GM23248 (cell line): ENCODE data around the gene IGFBP4. TPM values are rescaled to one million over a fixed set of nuclear protein-coding genes. Genes with fewer than 3 reads are reported as not detected.

Experiments used
- DNase-seq: peaks from one replicate; pipeline ENCODE4 v3.0.0-alpha.2; 2015
- H2AFZ ChIP-seq: fragments of 200-600 bp; sonication (generic); 2 replicates; pipeline ENCODE4 v1.6.1; 2016; ENCODE audit warnings: antibody characterized with exemption
- H3F3A ChIP-seq: fragments of 200-600 bp; sonication (generic); 2 replicates; pipeline ENCODE4 v1.6.1; 2016; ENCODE audit warnings: mild to moderate bottlenecking, antibody characterized with exemption, mixed run types; ENCODE audit not compliant: insufficient read depth
- H3K27ac ChIP-seq: fragments of 200-600 bp; sonication (generic); 2 replicates; pipeline ENCODE4 v1.5.1; 2016; ENCODE audit warnings: mild to moderate bottlenecking
- H3K27me3 ChIP-seq: fragments of 200-600 bp; sonication (generic); replicated peaks from 2 replicates; pipeline ENCODE4 v1.6.1; 2016; ENCODE audit warnings: mild to moderate bottlenecking; ENCODE audit not compliant: insufficient read depth
- H3K36me3 ChIP-seq: fragments of 200-600 bp; sonication (generic); 2 replicates; pipeline ENCODE4 v1.6.1; 2016; ENCODE audit warnings: low read depth, mild to moderate bottlenecking
- H3K4me1 ChIP-seq: fragments of 200-600 bp; sonication (generic); 2 replicates; pipeline ENCODE4 v1.6.1; 2016; ENCODE audit warnings: mild to moderate bottlenecking; ENCODE audit not compliant: insufficient read depth
- H3K4me2 ChIP-seq: fragments of 200-600 bp; sonication (generic); one replicate; pipeline ENCODE4 v1.6.1; 2016; ENCODE audit warnings: mild to moderate bottlenecking; ENCODE audit not compliant: unreplicated experiment
- H3K4me3 ChIP-seq: fragments of 200-600 bp; sonication (generic); 2 replicates; pipeline ENCODE4 v1.5.1; 2016; ENCODE audit warnings: mild to moderate bottlenecking
- H3K79me2 ChIP-seq: fragments of 200-600 bp; sonication (generic); 2 replicates; pipeline ENCODE4 v1.6.1; 2016; ENCODE audit warnings: mild to moderate bottlenecking; ENCODE audit not compliant: insufficient read depth
- H3K9ac ChIP-seq: fragments of 200-600 bp; sonication (generic); 2 replicates; pipeline ENCODE4 v1.6.1; 2016; ENCODE audit warnings: mild to moderate bottlenecking
- H3K9me2 ChIP-seq: fragments of 200-600 bp; sonication (generic); 2 replicates; pipeline ENCODE4 v1.6.1; 2016; ENCODE audit warnings: mixed run types, mild to moderate bottlenecking, moderate library complexity; ENCODE audit not compliant: insufficient read depth
- H3K9me3 ChIP-seq: fragments of 200-600 bp; sonication (generic); one replicate; pipeline ENCODE4 v1.6.1; 2017; ENCODE audit warnings: low read depth
- H4K20me1 ChIP-seq: fragments of 200-600 bp; sonication (generic); 2 replicates; pipeline ENCODE4 v1.6.0; 2016; ENCODE audit not compliant: insufficient read depth
- EZH2 ChIP-seq: fragments of 200-600 bp; sonication (generic); IDR thresholded peaks from 2 replicates; pipeline ENCODE4 v1.6.1; 2018; ENCODE audit warnings: antibody characterized with exemption, mild to moderate bottlenecking; ENCODE audit not compliant: insufficient read depth, poor library complexity, severe bottlenecking
- EZH2phosphoT487 ChIP-seq: fragments of 200-600 bp; sonication (generic); IDR thresholded peaks from 2 replicates; pipeline ENCODE4 v1.6.1; 2018; ENCODE audit warnings: antibody characterized with exemption, moderate library complexity, mild to moderate bottlenecking, low read depth; ENCODE audit not compliant: insufficient read depth
- WGBS, 2 experiments: methylation state at CpG; one replicate each; pipeline ENCODE4 v1.1.6; 2015 to 2017; ENCODE audit warnings: low lambda C conversion rate in 2 of 2, low coverage in 1 of 2; ENCODE audit errors: missing lambda C conversion rate in 2 of 2; 5-methylcytosine and 5-hydroxymethylcytosine counted together
- in situ Hi-C: fragments of 300-500 bp; cut with MboI; formaldehyde crosslinking; loops from 2 replicates; pipeline ENCODE4 v1.15.0; 2020
- polyA plus RNA-seq: library from polyadenylated mRNA; unstranded; fragments of >200 nt; fragmentation: Nextera tagmentation; extraction: Ambion mirVana; gene quantifications from 2 replicates; pipeline ENCODE4 v1.2.1, GENCODE V29; 2016
- total RNA-seq: library from RNA; depleted of rRNA; stranded (reverse); fragments of >200 nt; shearing (Covaris generic); gene quantifications from 2 replicates; pipeline ENCODE4 v1.2.3, GENCODE V29; 2014

IGFBP4 gene
- total and polyA plus RNA-seq, 2 experiments from 2014 or later, result 408 to 1,209 TPM

DNA sequence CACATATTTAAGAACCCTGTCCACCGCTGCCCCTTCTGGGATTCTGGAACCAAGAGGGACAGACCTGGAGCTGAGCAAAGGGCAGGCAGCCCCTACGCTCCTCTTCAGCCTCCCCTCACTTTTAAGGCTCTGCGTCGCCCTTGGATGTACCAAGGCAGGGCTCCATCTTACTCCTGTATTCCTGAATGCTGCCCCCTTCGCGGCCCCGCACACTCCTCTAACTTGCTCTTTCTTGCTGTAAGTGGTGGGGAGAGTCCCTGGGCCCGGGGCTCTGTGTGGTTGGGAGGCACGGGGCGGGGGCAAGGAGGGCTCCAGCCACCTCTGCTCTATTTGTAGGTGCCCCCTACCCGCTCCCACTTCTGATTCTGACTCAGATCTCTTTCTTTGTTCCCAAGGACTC, 56.9 kb downstream of the IGFBP4 start:
- Histone ChIP-seq H3K9ac (peak overlapping the region; percentile 35; the same call in 1 of the 2 replicates), H3K4me1 (peaks cover 28% of the 10 kb centered on the region), H3F3A (peaks cover 14% of the 10 kb centered on the region), H3K27ac (peak overlapping the region; percentile 47), H3K79me2 (no peaks in the 10 kb centered on the region), H3K27me3 (no peaks in the 10 kb centered on the region), H3K36me3 (no peaks in the 10 kb centered on the region), H3K4me2 (peak overlapping the region; percentile 40), H3K9me2 (no peaks in the 10 kb centered on the region), H3K4me3 (no peak overlapping the region), H4K20me1 (no peaks in the 10 kb centered on the region), H3K9me3 (no peaks in the 10 kb centered on the region), H2AFZ (no peak overlapping the region)
- no peak for DNase-seq
- WGBS, 2 experiments, result 94 to 95% methylated on average over 11 of the region's 11 CpGs
- no peak for TF ChIP-seq EZH2
- no peak for TF ChIP-seq EZH2phosphoT487
- in situ Hi-C loops, result no loop called here

DNA sequence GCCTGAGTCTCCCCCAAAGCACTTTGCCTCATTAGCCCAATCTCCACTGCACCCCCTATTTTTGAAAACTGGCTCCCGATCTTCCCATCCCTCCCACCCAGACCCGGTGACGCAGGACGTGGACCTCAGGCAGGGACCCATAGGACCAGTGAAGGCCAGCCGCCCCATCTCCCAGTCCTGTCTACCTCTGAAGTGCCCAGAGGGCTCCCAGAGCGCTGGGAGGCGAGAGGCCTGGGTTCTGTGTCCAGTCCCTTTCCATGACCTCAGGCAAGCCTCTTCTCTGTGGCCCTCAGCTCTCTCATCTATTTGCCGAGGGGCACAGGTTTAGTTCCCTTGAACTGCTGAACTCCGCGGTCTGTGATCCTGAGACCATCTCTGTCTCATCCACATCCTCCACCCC, 57.5 kb downstream of the IGFBP4 start:
- H3K4me1 ChIP-seq, result peaks cover 28% of the 10 kb centered on the region
- in situ Hi-C loops, result no loop called here
- H3K9me3 ChIP-seq, result no peaks in the 10 kb centered on the region
- H3K9me2 ChIP-seq, result no peaks in the 10 kb centered on the region
- peaks cover 14% of the 10 kb centered on the region for H3F3A ChIP-seq
- H3K79me2 ChIP-seq, result no peaks in the 10 kb centered on the region
- no peak for TF ChIP-seq EZH2phosphoT487
- no peak for TF ChIP-seq EZH2
- H3K36me3 ChIP-seq, result no peaks in the 10 kb centered on the region
- 97% methylated on average over 9 to 10 of the region's 10 CpGs for WGBS, 2 experiments
- H3K27ac ChIP-seq, result no peak overlapping the region
- H3K4me2 ChIP-seq, result no peak overlapping the region
- no peak for DNase-seq
- no peaks in the 10 kb centered on the region for H4K20me1 ChIP-seq
- H2AFZ ChIP-seq, result no peak overlapping the region
- no peak overlapping the region for H3K4me3 ChIP-seq
- no peaks in the 10 kb centered on the region for H3K27me3 ChIP-seq
- H3K9ac ChIP-seq, result no peak overlapping the region

DNA sequence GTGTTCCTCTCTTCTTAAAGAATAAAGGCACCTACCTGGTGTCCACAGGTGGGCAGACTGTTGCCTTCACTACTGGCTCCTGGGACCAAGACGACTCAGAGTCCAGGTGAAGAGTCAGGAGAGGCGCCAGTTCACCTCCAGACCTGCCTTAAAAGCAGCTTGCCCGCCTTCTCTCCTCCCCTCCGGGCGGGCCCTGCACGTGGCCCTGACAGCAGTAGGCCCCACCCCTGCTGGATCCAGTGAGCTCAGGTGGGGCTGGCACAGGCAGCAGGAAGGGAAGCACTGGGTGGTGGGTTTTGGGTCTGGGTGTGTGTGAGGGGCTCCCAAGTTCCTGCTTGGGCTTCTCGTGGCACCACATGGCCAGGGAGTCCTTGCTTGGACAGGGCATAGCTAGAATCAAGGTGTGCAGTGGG, 58.3 kb downstream of the IGFBP4 start, which contains the start of gene TNS4:
Gene TNS4, minus strand, starts transcription at position 125 of the 413 bp plus-strand sequence. CDS start 5,198 bp downstream, outside the sequence.
- Histone ChIP-seq H3K79me2 (no peaks in the 10 kb centered on the region), H3K4me1 (peaks cover 28% of the 10 kb centered on the region), H3K27me3 (no peaks in the 10 kb centered on the region), H3K9me2 (no peaks in the 10 kb centered on the region), H3K36me3 (no peaks in the 10 kb centered on the region), H2AFZ (no peak within 1 kb of the TSS), H4K20me1 (no peaks in the 10 kb centered on the region), H3K9me3 (no peaks in the 10 kb centered on the region), H3K4me3 (no peak within 1 kb of the TSS), H3K27ac (no peak within 1 kb of the TSS), H3K9ac (no peak within 1 kb of the TSS), H3K4me2 (no peak within 1 kb of the TSS), H3F3A (peaks cover 14% of the 10 kb centered on the region)
- TF ChIP-seq EZH2 (no peak), EZH2phosphoT487 (no peak)
- no peak for DNase-seq
- in situ Hi-C loops, result no loop called here
- WGBS, 2 experiments, result 85 to 86% methylated on average over 7 of the region's 7 CpGs

DNA sequence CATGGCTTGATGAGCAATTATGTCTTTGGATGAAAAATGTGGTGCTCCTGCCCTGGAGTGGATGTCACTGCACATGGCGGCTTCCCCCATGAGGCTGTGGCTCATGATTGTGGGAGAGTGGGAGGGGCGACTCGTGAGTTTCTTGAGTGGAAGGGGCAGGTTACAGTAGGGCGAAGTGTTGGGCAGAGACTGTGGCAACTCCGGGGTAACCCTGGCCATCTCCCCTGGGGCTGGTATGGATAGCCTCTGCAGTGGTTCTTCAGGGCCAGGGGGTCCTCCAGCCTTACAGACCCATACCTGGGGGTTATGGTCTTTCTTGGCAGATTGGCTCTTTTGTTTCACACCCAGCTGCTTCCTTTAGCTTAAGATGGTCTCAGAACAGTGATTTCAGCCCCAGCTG, 59.5 kb downstream of the IGFBP4 start:
- no peaks in the 10 kb centered on the region for H4K20me1 ChIP-seq
- no peaks in the 10 kb centered on the region for H3K9me3 ChIP-seq
- no peak for DNase-seq
- no peak overlapping the region for H3K9ac ChIP-seq
- H3K36me3 ChIP-seq, result no peaks in the 10 kb centered on the region
- no peak overlapping the region for H3K27ac ChIP-seq
- no peak overlapping the region for H3K4me3 ChIP-seq
- in situ Hi-C loops, result no loop called here
- no peaks in the 10 kb centered on the region for H3K79me2 ChIP-seq
- TF ChIP-seq EZH2, result no peak
- TF ChIP-seq EZH2phosphoT487, result no peak
- H2AFZ ChIP-seq, result no peak overlapping the region
- peaks cover 23% of the 10 kb centered on the region for H3K4me1 ChIP-seq
- H3K9me2 ChIP-seq, result no peaks in the 10 kb centered on the region
- H3K27me3 ChIP-seq, result no peaks in the 10 kb centered on the region
- WGBS, 2 experiments, result 85 to 89% methylated on average over 5 of the region's 5 CpGs
- H3K4me2 ChIP-seq, result no peak overlapping the region
- H3F3A ChIP-seq, result peaks cover 13% of the 10 kb centered on the region

DNA sequence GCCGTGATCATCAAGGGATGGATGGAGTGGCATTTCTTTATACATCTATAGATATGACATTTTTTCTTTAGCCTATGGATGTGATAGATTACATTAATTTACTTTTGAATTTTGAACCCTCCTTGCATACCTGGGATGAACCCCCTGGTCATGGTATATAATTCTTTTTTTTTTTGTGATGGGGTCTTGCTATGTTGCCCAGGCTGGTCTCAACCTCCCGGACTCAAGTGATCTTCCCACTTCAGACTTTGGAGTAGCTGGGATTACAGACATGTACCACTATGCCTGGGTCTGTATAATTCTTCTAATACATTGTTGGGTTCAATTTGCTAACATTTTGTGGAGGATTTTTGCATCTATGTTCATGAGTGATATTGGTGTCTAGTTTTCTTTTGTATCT, 59.9 kb downstream of the IGFBP4 start:
- TF ChIP-seq EZH2phosphoT487, result no peak
- TF ChIP-seq EZH2, result no peak

More for the DNA sequence above, 59.9 kb downstream of the IGFBP4 start:
- Histone ChIP-seq H3K36me3 (no peaks in the 10 kb centered on the region), H3K9me2 (no peaks in the 10 kb centered on the region), H3K4me3 (no peak overlapping the region), H3K27ac (no peak overlapping the region), H3K79me2 (no peaks in the 10 kb centered on the region), H3K27me3 (no peaks in the 10 kb centered on the region), H2AFZ (no peak overlapping the region), H3K4me1 (peaks cover 19% of the 10 kb centered on the region), H3K4me2 (no peak overlapping the region), H3K9me3 (no peaks in the 10 kb centered on the region), H4K20me1 (no peaks in the 10 kb centered on the region), H3K9ac (no peak overlapping the region), H3F3A (peaks cover 9% of the 10 kb centered on the region)
- 55 to 66% methylated on average over 2 of the region's 2 CpGs for WGBS, 2 experiments
- in situ Hi-C loops, result no loop called here
- no peak for DNase-seq
